ENCODE results near the gene DVL1.
A peak's percentile ranks its signal among the peaks of the same experiment; 100 is the strongest.
"Not testable (repeated sequence)": the region's sequence is repeated elsewhere in the genome, so short reads cannot be mapped to it uniquely, and the experiment has no call there.

Gene DVL1

GRCh38 chr1:1349256-1350012, at the start of gene DVL1:
Gene DVL1, minus strand, starts transcription at chr1:1349418. Its CDS starts 353 bp downstream, at chr1:1349065.
- DNase-seq (ENCODE audit: low spot score) = peak; percentile 83

GRCh38 chr1:1398677-1399186, 49.5 kb upstream of the DVL1 start:
- no peak for DNase-seq (ENCODE audit: low spot score)

- no peak for DNase-seq (ENCODE audit: low spot score)
Observed at GRCh38 chr1:1397839-1398523, 48.8 kb upstream of the DVL1 start.

GRCh38 chr1:1395166-1395565, 45.9 kb upstream of the DVL1 start:
- no peak for DNase-seq (ENCODE audit: low spot score)

- DNase-seq (ENCODE audit: low spot score) = no peak
Observed at GRCh38 chr1:1394116-1394515, 44.9 kb upstream of the DVL1 start.

GRCh38 chr1:1393428-1393827, 44.2 kb upstream of the DVL1 start:
- DNase-seq (ENCODE audit: low spot score) = no peak

GRCh38 chr1:1393014-1393413, 43.8 kb upstream of the DVL1 start:
- DNase-seq (ENCODE audit: low spot score) = no peak

GRCh38 chr1:1391225-1391624, 42.0 kb upstream of the DVL1 start:
- no peak for DNase-seq (ENCODE audit: low spot score)

- DNase-seq (ENCODE audit: low spot score) = no peak
Observed at GRCh38 chr1:1390675-1391074, 41.5 kb upstream of the DVL1 start.

- no peak for DNase-seq (ENCODE audit: low spot score)
Observed at GRCh38 chr1:1388078-1388472, 38.9 kb upstream of the DVL1 start.

- no peak for DNase-seq (ENCODE audit: low spot score)
Observed at GRCh38 chr1:1387098-1388077, 38.2 kb upstream of the DVL1 start.

- DNase-seq (ENCODE audit: low spot score) = no peak
Observed at GRCh38 chr1:1385931-1386330, 36.7 kb upstream of the DVL1 start.

- DNase-seq (ENCODE audit: low spot score) = not testable (repeated sequence)
Observed at GRCh38 chr1:1385339-1385738, 36.1 kb upstream of the DVL1 start.

GRCh38 chr1:1381294-1381693, 32.1 kb upstream of the DVL1 start:
- DNase-seq (ENCODE audit: low spot score) = no peak

- no peak for DNase-seq (ENCODE audit: low spot score)
Observed at GRCh38 chr1:1380860-1381259, 31.6 kb upstream of the DVL1 start.

GRCh38 chr1:1377540-1378205, 28.5 kb upstream of the DVL1 start:
- no peak for DNase-seq (ENCODE audit: low spot score)

- DNase-seq (ENCODE audit: low spot score) = no peak
Observed at GRCh38 chr1:1376551-1377226, 27.5 kb upstream of the DVL1 start.

GRCh38 chr1:1374929-1375662, 25.9 kb upstream of the DVL1 start, which contains the start of gene AURKAIP1:
Gene AURKAIP1, minus strand, starts transcription at chr1:1375207. Its CDS starts 451 bp downstream, at chr1:1374756.
- DNase-seq (ENCODE audit: low spot score) = peak; percentile 98

- DNase-seq (ENCODE audit: low spot score) = no peak
Observed at GRCh38 chr1:1374589-1374928, 25.3 kb upstream of the DVL1 start.

GRCh38 chr1:1373815-1374588, 24.8 kb upstream of the DVL1 start:
- DNase-seq (ENCODE audit: low spot score) = no peak

Data from HuH-7 (cell line).